Stimulated activated naive CD8-positive, alpha-beta T cell treated with anti-CD3 and anti-CD28 coated beads, Interleukin-15, Interleukin-2, amounts not matched to agents 100 ng/mL and 50 ng/mL, for 24 hours (primary cell): Measurements from ENCODE around the gene PDCD2.

ENCODE experiments used
- H3K27ac Mint-ChIP-seq: one replicate; pipeline ENCODE4 v1.8.0; 2021; ENCODE audit warnings: mild to moderate bottlenecking, mixed read lengths
- H3K27me3 Mint-ChIP-seq: one replicate; pipeline ENCODE4 v1.8.0; 2021; ENCODE audit warnings: mixed read lengths
- H3K36me3 Mint-ChIP-seq: one replicate; pipeline ENCODE4 v1.8.0; 2021; ENCODE audit warnings: low read depth, mixed read lengths
- H3K4me1 Mint-ChIP-seq: one replicate; pipeline ENCODE4 v1.8.0; 2021; ENCODE audit warnings: low read depth, mixed read lengths
- H3K4me3 Mint-ChIP-seq: one replicate; pipeline ENCODE4 v1.8.0; 2021; ENCODE audit warnings: mild to moderate bottlenecking, mixed read lengths
- H3K9me3 Mint-ChIP-seq: one replicate; pipeline ENCODE4 v1.8.0; 2021; ENCODE audit warnings: mixed read lengths

PDCD2 gene

GRCh38 chr6:170561555-170561954 lies 22.9 kb downstream of the PDCD2 start:
- Mint-ChIP-seq H3K4me1 (peaks cover 31% of the 10 kb centered on the region), H3K9me3 (no peaks in the 10 kb centered on the region), H3K36me3 (peaks cover 60% of the 10 kb centered on the region), H3K4me3 (no peak overlapping the region), H3K27ac (no peak overlapping the region), H3K27me3 (no peaks in the 10 kb centered on the region)

GRCh38 chr6:170555305-170555704 lies 29.1 kb downstream of the PDCD2 start:
- Mint-ChIP-seq H3K9me3 (no peaks in the 10 kb centered on the region), H3K27me3 (no peaks in the 10 kb centered on the region), H3K4me1 (peaks cover 29% of the 10 kb centered on the region), H3K4me3 (no peak overlapping the region), H3K27ac (no peak overlapping the region), H3K36me3 (peaks cover 39% of the 10 kb centered on the region)

GRCh38 chr6:170554796-170555137 lies 29.7 kb downstream of the PDCD2 start:
- Mint-ChIP-seq H3K4me1 (peaks cover 29% of the 10 kb centered on the region), H3K27ac (no peak overlapping the region), H3K36me3 (peaks cover 39% of the 10 kb centered on the region), H3K9me3 (no peaks in the 10 kb centered on the region), H3K27me3 (no peaks in the 10 kb centered on the region), H3K4me3 (no peak overlapping the region)

GRCh38 chr6:170554013-170554795 lies 30.2 kb downstream of the PDCD2 start, which contains the start of gene TBP:
TSS of gene TBP (plus strand) at chr6:170554369. CDS start at chr6:170557030, 2,661 bp downstream.
- H3K27ac Mint-ChIP-seq = no peak within 1 kb of the TSS

GRCh38 chr6:170553534-170554012 lies 30.9 kb downstream of the PDCD2 start:
- H3K9me3 Mint-ChIP-seq = no peaks in the 10 kb centered on the region
- no peaks in the 10 kb centered on the region for H3K27me3 Mint-ChIP-seq
- peaks cover 40% of the 10 kb centered on the region for H3K36me3 Mint-ChIP-seq
- peaks cover 29% of the 10 kb centered on the region for H3K4me1 Mint-ChIP-seq
- H3K27ac Mint-ChIP-seq = no peak overlapping the region
- no peak overlapping the region for H3K4me3 Mint-ChIP-seq

More at GRCh38 chr6:170554013-170554795, 30.2 kb downstream of the PDCD2 start, which contains the start of gene TBP:
- Mint-ChIP-seq H3K4me3 (no peak within 1 kb of the TSS), H3K4me1 (peaks cover 28% of the 10 kb centered on the region), H3K27me3 (no peaks in the 10 kb centered on the region), H3K9me3 (no peaks in the 10 kb centered on the region), H3K36me3 (peaks cover 39% of the 10 kb centered on the region)

GRCh38 chr6:170552765-170553533 lies 31.5 kb downstream of the PDCD2 start, which contains the start of gene PSMB1:
TSS of gene PSMB1 (minus strand) at chr6:170553307. CDS start at chr6:170553242, 65 bp downstream.
- Mint-ChIP-seq H3K4me3 (no peak within 1 kb of the TSS), H3K27ac (no peak within 1 kb of the TSS), H3K9me3 (no peaks in the 10 kb centered on the region), H3K4me1 (peaks cover 30% of the 10 kb centered on the region), H3K36me3 (peaks cover 41% of the 10 kb centered on the region), H3K27me3 (no peaks in the 10 kb centered on the region)

GRCh38 chr6:170545405-170545804 lies 39.0 kb downstream of the PDCD2 start:
- no peak overlapping the region for H3K27ac Mint-ChIP-seq

GRCh38 chr6:170542031-170542719 lies 42.3 kb downstream of the PDCD2 start:
- no peaks in the 10 kb centered on the region for H3K9me3 Mint-ChIP-seq
- peaks cover 20% of the 10 kb centered on the region for H3K4me1 Mint-ChIP-seq
- no peak overlapping the region for H3K27ac Mint-ChIP-seq

More at GRCh38 chr6:170545405-170545804, 39.0 kb downstream of the PDCD2 start:
- H3K4me3 Mint-ChIP-seq = no peak overlapping the region
- H3K9me3 Mint-ChIP-seq = no peaks in the 10 kb centered on the region
- no peaks in the 10 kb centered on the region for H3K27me3 Mint-ChIP-seq
- peaks cover 92% of the 10 kb centered on the region for H3K36me3 Mint-ChIP-seq
- H3K4me1 Mint-ChIP-seq = peaks cover 37% of the 10 kb centered on the region

GRCh38 chr6:170537329-170537728 lies 47.1 kb downstream of the PDCD2 start:
- H3K4me1 Mint-ChIP-seq = peaks cover 10% of the 10 kb centered on the region
- H3K27me3 Mint-ChIP-seq = no peaks in the 10 kb centered on the region
- H3K4me3 Mint-ChIP-seq = no peak overlapping the region
- no peaks in the 10 kb centered on the region for H3K9me3 Mint-ChIP-seq
- H3K36me3 Mint-ChIP-seq = peaks cover 82% of the 10 kb centered on the region
- H3K27ac Mint-ChIP-seq = peak overlapping the region; percentile 43

More at GRCh38 chr6:170542031-170542719, 42.3 kb downstream of the PDCD2 start:
- peaks cover 90% of the 10 kb centered on the region for H3K36me3 Mint-ChIP-seq
- no peak overlapping the region for H3K4me3 Mint-ChIP-seq
- no peaks in the 10 kb centered on the region for H3K27me3 Mint-ChIP-seq

GRCh38 chr6:170536671-170537070 lies 47.8 kb downstream of the PDCD2 start:
- Mint-ChIP-seq H3K4me1 (peaks cover 9% of the 10 kb centered on the region), H3K9me3 (no peaks in the 10 kb centered on the region), H3K27me3 (no peaks in the 10 kb centered on the region), H3K36me3 (peaks cover 77% of the 10 kb centered on the region), H3K27ac (no peak overlapping the region), H3K4me3 (no peak overlapping the region)

GRCh38 chr6:170535004-170535403 lies 49.4 kb downstream of the PDCD2 start:
- no peak overlapping the region for H3K4me3 Mint-ChIP-seq
- peaks cover 62% of the 10 kb centered on the region for H3K36me3 Mint-ChIP-seq
- H3K4me1 Mint-ChIP-seq = no peaks in the 10 kb centered on the region
- H3K9me3 Mint-ChIP-seq = no peaks in the 10 kb centered on the region
- H3K27me3 Mint-ChIP-seq = no peaks in the 10 kb centered on the region
- H3K27ac Mint-ChIP-seq = peak overlapping the region; percentile 53

GRCh38 chr6:170533792-170534191 lies 50.6 kb downstream of the PDCD2 start:
- H3K27ac Mint-ChIP-seq = no peak overlapping the region

GRCh38 chr6:170532867-170533488 lies 51.5 kb downstream of the PDCD2 start:
- Mint-ChIP-seq H3K9me3 (no peaks in the 10 kb centered on the region), H3K27me3 (no peaks in the 10 kb centered on the region)

More at GRCh38 chr6:170533792-170534191, 50.6 kb downstream of the PDCD2 start:
- no peaks in the 10 kb centered on the region for H3K9me3 Mint-ChIP-seq
- no peak overlapping the region for H3K4me3 Mint-ChIP-seq
- no peaks in the 10 kb centered on the region for H3K27me3 Mint-ChIP-seq
- no peaks in the 10 kb centered on the region for H3K4me1 Mint-ChIP-seq
- H3K36me3 Mint-ChIP-seq = peaks cover 49% of the 10 kb centered on the region

GRCh38 chr6:170529839-170530469 lies 54.5 kb downstream of the PDCD2 start:
- Mint-ChIP-seq H3K27ac (no peak overlapping the region), H3K36me3 (peaks cover 17% of the 10 kb centered on the region), H3K4me1 (no peaks in the 10 kb centered on the region), H3K27me3 (no peaks in the 10 kb centered on the region), H3K4me3 (no peak overlapping the region), H3K9me3 (no peaks in the 10 kb centered on the region)

More at GRCh38 chr6:170532867-170533488, 51.5 kb downstream of the PDCD2 start:
- Mint-ChIP-seq H3K36me3 (peaks cover 46% of the 10 kb centered on the region), H3K4me3 (no peak overlapping the region), H3K4me1 (no peaks in the 10 kb centered on the region), H3K27ac (peak overlapping the region; percentile 56)
